Activated T-helper 9 cell treated with anti-CD3 and anti-CD28 coated beads, Interleukin-2, amount 50 U/mL, for 16 hours (primary cell): ENCODE measurements around the gene MYO9A.

Experiments
- DNase-seq: peaks from one replicate; pipeline ENCODE4 v3.0.0-alpha.2; 2020; ENCODE audit warnings: low read depth

Gene MYO9A

DNA sequence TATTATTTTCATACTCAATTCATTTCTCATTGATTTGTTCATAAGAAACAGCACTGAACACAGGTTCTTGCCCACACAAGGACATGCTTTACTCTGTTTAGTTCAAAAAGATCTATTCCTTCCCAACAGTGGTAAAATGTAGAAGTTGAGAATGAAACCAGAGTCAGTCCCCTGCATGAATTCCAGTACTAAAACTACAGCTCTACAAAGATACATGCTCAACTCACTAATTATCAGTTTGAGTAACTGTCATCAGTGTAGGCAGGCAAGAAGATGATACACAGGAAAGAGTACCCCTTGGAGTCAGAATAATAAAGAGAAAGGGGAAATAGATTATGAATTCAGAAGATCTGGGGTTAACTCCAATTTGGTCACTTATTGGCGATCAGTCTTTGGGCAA, 264.4 kb downstream of the MYO9A start:
- DNase-seq, result no peak

DNA sequence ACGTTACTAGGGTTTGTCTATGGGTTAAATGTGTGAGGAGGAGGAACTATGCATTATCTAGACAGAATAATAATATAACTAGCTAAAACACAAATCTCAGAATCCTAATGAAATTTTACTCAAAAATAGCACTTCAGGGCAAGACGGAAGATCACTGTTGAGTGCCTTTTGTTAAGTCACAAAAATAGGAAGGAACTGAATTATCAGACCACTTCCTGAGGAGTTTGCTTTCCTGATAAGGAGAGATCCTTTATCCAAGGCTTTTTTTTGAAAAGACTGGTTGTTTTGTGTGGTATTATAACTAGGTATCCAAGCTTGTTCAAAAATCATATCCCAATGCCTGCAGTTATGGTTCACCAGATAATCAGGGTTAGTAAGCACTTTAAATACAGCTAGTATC, 273.0 kb downstream of the MYO9A start:
- DNase-seq, result no peak

DNA sequence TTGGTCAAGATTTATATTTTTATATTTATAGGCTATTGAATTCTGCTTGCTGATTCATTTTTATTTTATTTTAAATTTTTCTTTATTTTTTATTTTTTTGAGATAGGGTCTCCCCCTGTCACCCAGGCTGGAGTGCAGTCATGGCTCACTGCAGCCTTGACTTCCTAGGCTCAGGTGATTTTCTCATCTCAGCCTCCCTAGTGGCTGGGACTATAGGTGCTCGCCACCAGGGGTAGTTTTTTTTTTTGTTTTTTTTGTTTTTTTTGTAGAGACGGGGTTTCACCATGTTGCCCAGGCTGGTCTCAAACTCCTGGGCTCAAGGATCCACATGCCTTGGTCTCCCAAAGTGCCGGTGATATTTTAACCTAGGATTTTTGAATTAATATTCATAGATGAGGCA, 276.4 kb downstream of the MYO9A start:
- DNase-seq, result no peak

DNA sequence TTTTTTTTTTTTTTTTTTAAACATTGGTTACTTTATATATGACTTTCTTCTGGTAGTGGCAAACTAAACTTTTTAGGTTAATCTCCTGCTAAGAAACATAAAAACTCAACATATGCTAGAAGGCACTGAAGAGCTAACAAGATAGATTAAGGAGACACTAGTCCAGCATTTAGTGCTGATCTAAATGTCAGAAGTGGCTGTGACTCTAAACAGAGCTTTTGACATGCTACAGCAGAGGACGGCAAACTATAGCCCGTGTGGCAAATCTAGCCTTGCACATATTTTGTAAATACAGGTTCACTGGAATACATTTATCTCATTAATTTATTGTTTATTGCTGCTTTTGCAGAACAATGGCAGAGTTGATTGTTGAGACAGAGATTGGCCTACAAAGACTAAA, 287.0 kb downstream of the MYO9A start:
- DNase-seq, result no peak

DNA sequence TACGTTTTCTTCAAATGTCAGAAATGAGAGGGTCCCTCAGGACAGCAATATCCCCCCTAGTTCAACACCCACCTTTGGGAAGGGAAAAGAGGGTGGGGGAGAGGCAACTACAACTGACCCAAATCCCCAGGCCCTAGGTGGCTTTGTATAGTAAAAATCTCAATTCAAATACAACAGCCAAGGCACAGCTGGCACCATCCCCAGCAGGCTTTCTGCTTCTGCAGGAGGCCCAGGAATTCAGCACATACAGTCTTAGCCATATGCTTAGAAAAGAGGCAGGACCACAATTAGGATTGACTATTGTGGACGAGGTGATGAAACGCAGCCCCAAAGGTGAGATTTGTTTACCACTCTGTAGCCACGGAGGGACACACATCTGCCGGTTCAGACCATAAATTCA, 291.8 kb downstream of the MYO9A start:
- no peak for DNase-seq

DNA sequence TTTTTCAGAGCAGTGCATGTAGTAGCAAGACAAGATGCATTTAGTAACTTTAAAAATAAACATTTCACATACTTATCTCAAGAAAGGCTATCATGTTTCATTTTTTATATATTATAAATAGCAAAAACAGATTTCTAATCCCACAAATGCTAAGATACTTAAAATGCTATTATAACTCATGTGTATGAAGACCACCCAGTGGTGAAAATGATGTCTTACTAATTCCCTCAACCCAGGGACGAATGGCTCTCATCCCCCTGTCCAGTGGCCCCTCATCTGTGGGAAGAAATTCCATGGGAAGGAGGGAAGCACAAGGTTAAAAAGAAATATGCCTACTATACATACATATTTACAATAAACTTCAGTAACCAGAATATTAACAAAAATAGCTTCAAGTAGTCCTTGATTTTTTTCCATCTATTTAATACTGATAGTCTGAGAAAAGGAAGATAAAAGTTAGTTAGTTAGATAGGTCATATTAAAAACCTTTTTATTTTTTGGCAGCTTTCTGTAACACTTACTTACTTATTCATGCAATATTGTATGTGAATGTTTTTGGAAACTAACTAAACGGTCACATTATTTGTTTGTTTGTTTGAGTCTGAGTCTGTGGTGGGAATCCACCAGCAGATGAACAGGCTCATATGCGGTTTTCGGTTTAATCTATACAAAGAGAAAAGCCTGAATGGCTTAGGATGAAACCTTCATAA, 292.8 kb downstream of the MYO9A start:
- DNase-seq, result no peak

DNA sequence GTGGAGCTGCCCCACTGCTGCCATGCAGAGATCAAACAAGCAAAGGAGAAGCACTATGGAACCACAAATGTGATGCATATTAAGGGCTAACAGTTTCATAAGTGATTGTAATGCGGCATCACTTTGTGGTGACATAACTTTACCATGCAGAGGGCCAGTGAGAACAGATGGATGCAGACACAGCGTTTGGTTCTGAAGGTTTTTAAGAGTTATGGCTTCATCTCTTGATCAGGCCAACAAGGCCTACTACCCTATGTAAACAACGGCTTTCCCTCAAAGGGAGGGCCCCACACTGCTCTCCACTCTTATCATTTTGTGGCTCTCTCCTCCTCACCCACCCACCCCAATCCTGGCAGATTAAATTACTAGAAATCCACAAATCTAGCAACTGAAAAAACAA, 294.1 kb downstream of the MYO9A start:
- no peak for DNase-seq

DNA sequence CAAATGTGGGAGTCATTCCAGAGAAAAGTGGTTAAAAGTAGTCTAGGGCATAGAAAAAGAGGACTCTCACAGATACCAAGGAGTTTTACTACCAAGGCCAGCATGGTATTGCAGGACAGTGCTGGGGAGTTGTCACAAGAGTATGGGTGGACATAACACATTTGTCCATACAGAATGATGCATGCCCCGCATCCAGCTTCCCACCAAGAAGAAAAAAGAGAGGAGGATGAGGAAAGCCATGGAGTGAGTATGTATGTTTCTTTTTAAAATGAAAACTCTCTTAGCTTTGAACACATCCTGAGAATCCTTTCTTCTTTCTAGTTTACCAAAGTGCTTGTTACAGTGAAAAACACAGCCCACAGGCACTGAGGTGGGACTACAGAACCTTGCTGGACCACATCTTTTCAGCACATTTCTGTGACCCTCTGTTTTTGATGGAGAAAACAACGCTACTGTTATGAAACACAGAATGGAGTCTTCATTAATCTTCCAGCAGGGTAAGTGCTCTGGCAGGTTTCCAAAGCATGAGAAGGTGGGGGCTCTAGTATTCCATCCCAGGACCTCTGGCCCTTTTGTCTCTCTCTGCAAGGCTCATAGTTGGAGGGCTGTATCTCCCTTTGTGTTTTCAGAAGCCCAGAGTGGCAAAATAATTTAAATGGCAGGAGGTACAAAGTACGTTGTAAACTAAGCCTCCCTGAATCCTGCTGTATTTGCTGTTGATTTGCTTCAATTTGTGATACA, 294.9 kb downstream of the MYO9A start:
- DNase-seq, result no peak

DNA sequence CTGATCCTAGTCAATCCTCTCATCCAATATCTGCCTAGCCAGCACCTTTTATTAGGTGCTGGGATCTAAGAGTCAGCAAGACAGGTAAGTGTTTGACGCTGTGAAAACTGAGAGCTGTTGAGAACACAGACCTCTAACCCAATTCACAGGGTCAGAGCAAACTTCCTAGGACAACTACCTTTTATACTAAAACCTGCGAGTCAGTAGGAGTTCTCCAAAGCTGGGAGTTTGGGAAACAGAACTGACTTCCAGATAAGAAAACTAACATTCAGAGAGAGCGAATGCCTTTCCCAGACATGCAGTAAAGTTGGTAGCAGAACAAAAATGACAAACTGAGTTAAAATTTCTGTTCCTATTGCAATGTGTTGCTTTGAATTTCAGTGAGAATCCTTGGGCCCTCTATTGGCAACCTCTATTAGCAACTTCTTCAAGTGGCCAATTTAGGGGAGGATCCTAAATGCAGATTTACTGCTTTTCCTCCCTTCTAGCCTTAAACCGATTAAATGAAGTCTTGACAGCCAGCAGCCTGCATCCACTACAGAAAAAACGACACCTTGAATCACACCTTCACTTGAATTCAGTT, 296.3 kb downstream of the MYO9A start:
- DNase-seq, result no peak

DNA sequence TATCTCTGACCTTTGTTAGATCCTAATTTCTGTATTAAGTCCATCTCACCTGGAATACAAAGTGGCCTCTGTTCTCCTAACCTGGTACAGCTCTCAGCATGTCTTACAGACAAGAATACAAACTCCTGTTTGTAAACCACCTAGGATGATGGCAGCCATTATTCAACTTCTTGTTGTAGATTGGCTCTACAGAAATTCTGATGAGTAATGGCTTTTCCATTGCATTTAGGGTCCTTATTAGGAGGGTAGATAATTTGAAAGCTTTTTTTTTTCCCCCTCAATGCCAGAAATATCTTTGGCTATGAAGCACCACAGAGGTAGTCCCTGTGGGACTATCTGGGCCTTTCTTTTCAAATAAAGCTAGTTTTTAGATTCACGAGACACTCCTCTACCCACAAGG, 297.8 kb downstream of the MYO9A start:
- no peak for DNase-seq

DNA sequence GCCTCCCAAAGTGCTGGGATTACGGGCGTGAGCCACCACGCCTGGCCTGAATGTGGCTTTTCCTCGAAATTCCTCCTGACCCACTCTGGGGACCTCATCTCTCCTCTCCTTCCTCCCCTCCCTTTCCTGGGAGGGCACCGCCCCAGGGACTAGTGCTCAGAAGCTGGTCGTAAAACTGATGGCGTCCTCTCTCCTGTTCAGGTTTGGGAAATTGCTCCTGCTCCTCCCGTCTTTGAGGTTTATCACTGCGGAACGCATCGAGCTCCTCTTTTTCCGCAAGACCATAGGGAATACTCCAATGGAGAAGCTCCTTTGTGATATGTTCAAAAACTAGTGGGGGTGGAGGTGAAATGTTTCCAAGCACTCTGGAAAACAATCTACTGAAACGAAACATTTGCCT, 300.6 kb downstream of the MYO9A start:
- no peak for DNase-seq

DNA sequence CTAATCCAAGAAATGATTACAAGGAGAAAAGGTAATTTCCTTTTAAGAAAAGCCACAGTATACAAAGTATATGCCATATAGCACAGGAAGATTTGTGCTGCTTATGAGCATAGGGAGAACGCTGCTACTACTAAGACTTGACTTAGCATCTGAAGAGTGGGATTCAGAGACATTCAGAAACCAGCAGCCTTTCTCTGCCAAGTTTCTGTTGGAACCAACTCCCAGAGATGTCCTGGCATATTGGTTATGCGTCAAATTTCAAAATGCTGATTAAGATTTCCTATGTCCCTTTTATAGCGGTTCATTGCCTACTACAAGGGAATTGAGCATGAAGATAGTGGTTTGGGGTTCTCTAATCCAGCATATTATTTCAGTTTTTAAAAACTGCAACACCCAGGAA, 302.6 kb downstream of the MYO9A start:
- DNase-seq, result no peak

DNA sequence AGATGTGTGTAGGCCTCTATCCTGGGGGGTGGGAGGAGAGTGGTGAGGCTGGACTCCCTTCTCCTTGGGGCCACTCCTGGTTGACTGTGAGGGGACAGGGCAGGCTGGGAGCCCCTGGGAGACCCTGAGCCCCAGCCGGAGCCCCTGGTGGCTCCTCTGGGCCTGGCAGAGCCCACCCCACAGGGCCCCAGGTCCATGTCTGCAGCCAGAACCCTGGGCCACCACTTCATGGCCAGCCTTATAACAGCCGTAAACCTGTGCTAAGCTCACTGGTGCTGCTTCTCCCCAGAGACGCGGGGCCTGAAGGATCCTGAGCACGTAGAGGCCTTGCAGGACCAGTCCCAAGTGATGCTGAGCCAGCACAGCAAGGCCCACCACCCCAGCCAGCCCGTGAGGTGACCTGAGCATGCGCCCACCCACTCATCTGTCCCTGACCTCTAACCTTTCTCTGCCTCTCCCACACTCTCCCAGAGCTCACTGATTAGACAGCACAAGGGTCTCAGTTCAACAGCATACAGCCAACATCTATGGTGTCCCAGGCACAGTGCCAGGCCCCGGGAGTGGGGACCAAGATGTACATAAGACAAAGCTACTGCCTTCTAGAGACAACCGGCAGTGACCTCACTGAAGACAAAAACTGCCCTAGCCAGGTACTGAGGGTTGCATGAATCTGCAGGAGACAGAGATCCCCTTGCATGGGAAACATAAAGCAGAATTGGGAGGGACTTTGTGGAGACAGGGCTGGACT, 304.1 kb downstream of the MYO9A start:
- no peak for DNase-seq

DNA sequence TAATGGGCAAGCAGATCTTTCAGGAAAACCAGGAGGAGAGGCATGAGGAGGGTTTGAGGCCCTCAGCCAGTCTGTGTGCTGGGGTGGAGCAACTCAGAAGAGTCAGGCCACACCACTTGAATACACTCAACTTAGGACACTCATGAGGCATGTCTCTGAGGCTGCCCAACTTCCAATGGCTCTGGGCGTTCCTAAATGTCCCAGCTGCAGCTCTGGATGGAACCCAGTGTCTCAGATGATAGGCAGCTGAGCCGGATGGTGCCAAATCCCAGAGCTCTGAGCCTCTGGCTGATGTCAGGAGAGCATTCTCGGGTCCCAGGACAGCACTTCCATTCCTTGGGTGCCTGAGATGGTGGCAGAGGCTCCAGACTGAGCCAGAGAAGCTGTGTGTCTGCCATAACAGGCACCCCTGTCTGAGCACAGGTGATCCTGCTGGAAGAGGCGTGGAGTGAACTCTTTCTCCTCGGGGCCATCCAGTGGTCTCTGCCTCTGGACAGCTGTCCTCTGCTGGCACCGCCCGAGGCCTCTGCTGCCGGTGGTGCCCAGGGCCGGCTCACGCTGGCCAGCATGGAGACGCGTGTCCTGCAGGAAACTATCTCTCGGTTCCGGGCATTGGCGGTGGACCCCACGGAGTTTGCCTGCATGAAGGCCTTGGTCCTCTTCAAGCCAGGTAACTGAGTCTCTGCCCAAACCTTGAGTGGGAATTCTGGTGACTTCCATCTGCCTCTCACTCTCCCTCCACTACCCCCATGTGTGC, 304.8 kb downstream of the MYO9A start:
- no peak for DNase-seq

DNA sequence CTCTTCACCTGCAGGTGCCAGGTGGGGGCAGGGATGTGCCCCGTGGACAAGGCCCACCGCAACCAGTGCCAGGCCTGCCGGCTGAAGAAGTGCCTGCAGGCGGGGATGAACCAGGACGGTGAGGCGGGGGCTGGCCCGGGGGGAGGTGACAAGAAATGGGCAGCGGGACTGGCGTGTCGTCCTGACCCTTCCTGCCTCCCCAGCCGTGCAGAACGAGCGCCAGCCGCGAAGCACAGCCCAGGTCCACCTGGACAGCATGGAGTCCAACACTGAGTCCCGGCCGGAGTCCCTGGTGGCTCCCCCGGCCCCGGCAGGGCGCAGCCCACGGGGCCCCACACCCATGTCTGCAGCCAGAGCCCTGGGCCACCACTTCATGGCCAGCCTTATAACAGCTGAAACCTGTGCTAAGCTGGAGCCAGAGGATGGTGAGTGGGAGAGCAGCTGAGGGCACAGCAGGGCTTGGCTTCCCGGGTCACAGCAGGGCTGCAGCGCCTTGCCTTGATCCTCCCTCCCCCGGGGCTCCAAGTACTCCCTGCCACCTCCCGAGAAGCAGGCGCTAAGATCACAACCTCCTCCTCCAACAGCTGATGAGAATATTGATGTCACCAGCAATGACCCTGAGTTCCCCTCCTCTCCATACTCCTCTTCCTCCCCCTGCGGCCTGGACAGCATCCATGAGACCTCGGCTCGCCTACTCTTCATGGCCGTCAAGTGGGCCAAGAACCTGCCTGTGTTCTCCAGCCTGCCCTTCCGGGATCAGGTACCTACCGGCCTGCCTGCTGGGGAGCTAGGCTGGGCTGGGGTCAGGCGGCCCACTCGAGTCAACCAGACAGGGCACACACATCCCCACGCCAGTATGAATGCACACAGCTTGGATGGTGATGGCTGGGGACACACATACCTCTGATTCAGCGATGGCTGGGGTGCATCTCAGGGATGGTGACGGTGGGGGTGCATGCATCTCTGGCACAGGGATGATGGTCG, 305.9 kb downstream of the MYO9A start:
- no peak for DNase-seq

DNA sequence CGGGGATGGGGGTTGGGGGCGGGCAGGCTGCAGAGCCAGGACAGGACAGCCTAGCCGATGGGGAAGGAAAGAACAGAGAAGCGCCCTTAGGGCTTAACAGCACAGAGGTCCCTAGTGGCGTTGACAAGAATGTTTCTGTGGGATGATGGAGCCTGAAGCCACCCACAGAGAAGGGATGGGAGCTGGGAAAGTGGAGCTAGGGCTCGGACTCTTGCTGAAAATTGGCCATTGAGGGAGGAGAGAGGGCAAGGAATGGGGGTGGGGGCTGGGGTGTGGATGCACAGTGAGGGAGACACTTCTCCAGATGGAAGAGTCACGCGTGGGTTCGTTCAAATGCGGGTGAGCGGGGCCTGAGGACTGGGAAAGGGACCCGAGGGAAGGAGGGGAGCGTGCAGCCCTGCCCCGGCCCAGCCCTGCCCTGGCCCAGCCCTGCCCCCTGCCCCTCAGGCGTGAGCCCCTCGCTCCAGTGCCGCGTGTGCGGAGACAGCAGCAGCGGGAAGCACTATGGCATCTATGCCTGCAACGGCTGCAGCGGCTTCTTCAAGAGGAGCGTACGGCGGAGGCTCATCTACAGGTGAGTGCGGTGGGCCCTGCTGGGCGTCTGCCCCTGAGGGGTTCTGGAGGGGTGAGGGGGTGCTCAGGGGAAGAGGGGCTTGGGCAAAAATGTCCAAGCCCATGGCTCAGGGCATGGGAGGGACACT, 306.8 kb downstream of the MYO9A start:
- no peak for DNase-seq

DNA sequence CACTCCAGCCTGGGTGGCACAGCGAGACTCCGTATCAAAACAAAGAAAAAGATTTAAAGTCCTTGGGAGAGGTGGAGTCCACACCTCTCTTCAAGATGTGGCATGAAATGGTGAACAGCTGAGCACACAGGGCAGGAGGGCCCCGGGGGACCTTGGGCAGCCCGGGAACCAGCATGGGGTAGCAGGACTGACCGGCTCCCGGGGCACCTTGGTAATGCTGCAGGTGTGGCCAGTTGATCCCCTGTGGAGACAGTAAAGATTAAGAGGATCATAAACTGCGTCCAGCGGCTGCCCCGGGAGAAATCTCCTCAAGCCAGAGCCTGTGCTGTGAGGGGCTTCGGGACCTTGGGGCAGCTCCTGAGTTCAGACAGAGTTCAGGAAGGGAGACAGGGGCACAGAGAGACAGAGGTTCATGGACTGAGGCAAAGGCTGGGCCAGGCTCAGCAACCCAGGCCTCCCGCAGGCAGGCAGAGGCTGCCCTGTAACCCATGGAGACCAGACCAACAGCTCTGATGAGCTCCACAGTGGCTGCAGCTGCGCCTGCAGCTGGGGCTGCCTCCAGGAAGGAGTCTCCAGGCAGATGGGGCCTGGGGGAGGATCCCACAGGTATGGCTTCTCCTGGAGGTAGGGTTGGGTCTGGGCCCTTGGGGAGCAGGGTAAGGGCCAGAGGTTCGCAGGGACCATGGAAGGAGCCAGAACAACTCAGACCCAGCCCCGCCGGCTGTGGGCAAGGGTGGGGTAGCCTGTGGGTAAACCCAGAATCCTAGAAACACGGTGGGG, 307.5 kb downstream of the MYO9A start, which contains the start of gene NR2E3:
Gene NR2E3 (plus strand): TSS at position 299 of the 780 bp plus-strand sequence. CDS start 190 bp downstream, at position 489.
- DNase-seq, result no peak

DNA sequence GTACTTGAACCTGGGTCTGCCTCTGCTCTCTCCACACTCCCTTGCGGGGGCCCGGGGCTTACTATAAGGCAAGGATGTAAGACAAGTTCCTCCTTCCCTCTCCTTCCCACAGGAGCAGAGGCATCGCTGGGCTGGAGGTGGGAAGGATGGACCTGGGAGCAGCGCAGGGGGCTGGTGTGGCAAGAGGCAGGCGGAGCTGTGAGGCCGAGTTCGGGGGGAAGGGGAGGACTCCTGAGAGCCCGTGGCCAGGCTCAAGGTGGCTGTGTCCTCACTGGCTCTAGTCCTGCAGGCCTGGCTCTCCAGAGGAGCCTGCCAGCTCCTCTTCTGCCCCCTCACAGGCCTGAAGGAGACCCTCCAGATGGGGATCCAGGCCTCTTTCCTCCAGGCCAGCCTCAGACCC, 308.6 kb downstream of the MYO9A start:
- DNase-seq, result no peak

DNA sequence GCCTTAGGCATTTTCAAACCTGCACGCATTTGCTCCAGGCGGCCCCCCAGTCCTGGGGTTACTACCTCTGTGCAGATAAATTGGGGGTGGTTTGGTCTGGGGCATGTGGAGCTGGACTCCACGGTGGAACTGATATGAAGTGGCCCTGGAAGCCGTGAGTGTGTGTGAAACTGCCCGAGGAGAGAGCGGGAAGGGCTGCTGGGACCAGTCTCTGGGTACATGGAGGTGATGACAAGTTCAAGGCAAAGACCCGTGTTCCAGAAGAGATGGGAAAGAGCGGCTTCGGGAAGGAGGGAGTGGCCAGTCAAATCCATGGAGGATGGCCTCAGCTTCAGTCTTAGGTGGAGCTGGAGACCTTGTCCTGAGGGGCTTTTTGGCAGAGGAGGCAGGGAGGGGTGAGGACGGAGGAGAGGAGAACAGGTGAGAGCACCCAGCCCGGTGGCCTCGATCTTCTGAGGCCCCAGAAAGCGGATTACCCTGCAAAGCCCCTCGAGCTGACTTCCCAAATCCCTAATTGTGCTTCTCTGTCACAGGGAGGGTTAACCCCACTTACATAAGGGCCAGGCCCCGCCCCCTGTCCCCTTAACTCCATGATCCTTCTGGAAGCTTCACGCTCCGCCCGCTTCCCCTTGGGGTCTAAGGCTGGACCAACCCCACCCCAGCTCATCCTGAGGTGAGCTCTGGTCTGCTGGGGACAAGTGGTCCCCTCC, 309.5 kb downstream of the MYO9A start:
- DNase-seq, result no peak
